NCI-H1930 (cell line): Measurements from ENCODE around the gene ITGAE.
A peak's percentile ranks its signal among the peaks of the same experiment; 100 is the strongest.
"Not testable (repeated sequence)": the region's sequence is repeated elsewhere in the genome, so short reads cannot be mapped to it uniquely, and the experiment has no call there.

Source experiments
- DNase-seq, 2 experiments: peaks; one replicate each; lab custom pipeline; 2025; lab: John Stamatoyannopoulos, UW

The ITGAE gene

GRCh38 chr17:3729881-3730280 is 71.1 kb downstream of the ITGAE start:
- no peak for DNase-seq

DNA sequence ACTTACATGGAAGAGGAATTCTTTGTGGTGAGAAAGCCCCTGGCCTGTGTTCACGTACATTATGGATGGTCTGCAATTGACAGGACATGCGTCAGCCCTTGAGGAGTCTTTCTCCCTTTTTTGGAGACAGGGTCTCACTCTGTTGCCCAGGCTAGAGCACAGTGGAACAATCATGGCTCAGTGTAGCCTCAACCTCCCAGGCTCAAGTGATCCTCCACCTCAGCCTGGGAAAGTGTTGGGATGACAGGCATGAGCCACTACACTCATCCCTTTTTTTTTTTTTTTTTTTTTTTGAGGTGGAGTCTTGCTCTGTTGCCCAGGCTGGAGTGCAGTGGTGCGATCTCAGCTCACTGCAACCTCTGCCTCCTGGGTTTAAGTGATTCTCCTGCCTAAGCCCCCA is 72.9 kb downstream of the ITGAE start:
- DNase-seq = not testable (repeated sequence)

GRCh38 chr17:3727041-3727440 is 73.9 kb downstream of the ITGAE start:
- DNase-seq = no peak

GRCh38 chr17:3724378-3725077 is 76.5 kb downstream of the ITGAE start:
- no peak for DNase-seq

DNA sequence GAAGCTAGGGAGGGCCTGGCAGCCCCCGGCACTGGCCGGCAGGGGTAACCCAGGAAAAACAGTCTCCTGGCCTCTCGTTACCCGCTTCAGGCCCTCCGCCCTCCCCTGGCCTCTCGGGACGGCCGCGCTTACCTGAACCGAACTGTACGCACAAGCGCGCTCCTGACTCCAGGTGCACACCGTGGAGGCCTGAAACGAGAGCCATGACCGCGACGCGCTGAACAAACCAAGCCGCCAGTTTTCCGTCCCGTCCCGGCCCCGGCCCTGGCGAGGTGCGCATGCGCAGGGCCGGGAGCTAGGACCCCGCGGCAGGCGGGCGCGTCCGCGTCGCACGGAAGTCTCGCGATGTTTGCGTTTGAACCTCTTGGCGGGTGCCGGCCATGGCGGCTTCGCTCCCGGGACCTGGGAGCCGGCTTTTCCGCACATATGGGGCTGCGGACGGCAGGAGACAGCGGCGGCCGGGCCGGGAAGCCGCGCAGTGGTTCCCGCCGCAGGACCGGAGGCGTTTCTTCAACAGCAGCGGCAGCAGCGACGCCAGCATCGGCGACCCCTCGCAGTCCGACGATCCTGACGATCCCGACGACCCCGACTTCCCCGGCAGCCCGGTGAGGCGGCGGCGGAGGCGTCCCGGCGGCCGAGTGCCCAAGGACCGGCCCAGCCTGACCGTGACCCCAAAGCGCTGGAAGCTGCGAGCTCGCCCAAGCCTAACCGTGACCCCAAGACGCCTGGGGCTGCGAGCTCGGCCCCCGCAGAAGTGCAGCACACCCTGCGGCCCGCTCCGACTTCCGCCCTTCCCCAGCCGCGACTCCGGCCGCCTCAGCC is 77.2 kb downstream of the ITGAE start, which contains the start of gene HASPIN:
Gene HASPIN (plus strand): TSS at position 348 of the 822 bp plus-strand sequence. CDS start 33 bp downstream, at position 381.
- DNase-seq = peak; percentile 85 to 96

DNA sequence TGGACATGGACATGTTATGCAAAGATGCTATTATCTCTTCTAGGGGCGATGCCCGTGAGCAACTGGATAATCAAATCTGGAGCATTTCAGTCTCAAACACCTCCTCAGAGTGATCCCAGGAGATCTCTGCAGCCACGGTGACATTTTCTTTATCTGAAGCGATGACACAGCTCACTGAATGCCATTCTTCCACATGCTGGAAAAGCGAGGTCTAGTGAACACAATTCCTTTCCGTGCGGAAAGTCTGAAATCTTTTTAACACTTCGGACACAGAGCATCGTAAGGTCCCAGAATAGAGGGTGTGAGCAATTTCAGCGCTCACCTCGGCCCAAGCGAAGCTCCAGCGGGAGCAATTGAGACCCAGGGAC is 77.8 kb downstream of the ITGAE start:
- DNase-seq = no peak

DNA sequence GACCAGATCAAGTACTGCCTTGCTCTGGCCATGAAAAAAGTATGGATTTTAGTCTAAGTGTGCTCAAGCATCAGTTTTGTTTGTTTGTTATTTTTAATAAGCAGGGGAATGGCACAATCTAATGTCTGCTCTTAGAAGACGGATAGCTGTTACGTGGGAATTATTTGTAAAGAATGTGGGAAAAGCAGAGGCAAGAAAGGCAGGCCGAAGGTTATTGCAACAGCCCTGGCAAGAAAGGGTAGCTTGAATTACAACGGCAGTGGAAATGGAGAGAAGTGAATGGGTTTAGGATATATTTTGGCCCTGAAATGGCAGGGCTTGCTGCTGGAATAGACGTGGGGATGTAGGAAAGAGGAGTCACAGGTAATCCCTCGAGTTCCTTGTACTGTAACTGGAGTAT is 78.3 kb downstream of the ITGAE start:
- DNase-seq = no peak

GRCh38 chr17:3719265-3719664 is 81.7 kb downstream of the ITGAE start:
- DNase-seq = no peak

- DNase-seq = no peak
These were observed 82.8 kb downstream of the ITGAE start for GRCh38 chr17:3718201-3718600.

GRCh38 chr17:3715296-3715695 is 85.7 kb downstream of the ITGAE start:
- DNase-seq = no peak

DNA sequence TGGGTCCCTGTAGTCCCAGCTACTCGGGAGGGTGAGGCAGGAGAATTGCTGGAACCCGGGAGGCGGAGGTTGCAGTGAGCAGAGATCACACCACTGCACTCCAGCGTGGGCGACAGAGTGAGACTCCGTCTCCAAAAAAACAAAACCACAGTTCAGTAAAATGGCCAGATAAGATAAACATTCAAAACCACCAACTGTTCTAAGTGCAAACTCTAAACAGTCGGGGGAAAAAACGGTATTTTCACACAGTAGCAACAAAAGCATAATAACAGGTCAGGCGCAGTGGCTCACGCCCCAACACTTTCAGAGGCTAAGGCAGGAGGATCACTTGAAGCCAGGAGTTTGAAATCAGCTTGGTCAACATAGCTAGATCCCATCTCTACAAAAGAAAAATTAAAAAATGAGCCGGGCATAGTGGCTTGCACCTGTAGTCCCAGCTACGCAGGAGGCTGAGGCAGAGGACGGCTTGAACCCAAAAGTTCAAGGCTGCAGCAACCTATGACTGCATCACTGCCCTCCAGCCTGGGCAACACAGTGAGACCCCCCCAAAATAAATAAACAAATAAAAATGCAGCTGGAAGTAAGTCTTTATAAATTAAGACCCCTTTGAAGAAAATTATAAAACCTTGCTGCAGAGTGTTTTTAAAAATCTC is 88.1 kb downstream of the ITGAE start:
- DNase-seq = no peak

GRCh38 chr17:3710951-3711383 is 90.0 kb downstream of the ITGAE start:
- DNase-seq = no peak

- DNase-seq = no peak
These were observed 92.6 kb downstream of the ITGAE start for GRCh38 chr17:3708366-3708765.

DNA sequence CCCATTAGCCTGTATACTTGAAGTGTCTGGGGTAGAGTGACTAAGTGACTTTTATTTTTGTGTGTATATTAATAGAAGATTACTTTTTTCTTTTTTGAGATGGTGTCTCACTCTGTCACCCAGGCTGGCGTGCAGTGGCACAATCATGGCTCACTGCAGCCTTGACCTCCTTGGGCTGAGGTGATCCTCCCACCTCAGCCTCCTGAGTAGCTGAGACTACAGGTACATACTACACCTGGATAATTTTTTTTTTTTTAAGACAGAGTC is 95.3 kb downstream of the ITGAE start:
- not testable (repeated sequence) for DNase-seq

DNA sequence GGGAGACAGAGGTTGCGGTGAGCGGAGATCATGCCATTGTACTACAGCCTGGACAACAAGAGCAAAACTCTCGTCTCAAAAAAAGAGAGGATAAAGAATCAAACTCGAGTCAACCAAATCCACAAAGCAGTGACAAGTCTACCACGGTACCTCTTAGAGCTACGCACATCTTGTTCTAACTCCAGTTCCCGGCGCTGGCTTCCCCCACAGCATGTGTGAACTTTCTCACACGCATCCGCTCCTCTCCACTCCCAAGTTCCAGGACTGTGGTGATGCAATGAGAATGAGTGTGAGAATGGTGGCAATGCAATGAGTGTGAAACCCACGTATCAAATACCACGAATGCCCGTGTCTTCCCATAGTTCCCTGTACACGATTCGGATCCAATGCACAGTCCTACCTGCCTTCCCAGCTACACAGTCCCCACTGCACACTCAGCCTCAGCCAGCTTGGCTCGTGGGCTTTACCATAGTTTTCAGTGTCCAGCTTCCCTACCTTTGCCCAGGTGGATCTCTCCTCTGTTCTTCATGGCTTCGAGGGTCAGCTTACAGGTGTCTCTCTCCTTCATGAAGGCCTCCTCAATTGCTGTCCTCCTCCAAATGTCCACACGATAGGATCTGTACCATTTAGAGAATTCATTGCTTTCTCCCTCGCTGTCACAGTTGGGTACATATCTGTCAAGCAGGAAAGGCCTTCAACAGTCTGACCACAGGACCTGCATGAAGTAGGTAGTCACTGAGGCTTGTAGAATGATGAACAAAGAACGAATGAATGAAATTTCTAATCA is 95.9 kb downstream of the ITGAE start:
- DNase-seq = no peak

DNA sequence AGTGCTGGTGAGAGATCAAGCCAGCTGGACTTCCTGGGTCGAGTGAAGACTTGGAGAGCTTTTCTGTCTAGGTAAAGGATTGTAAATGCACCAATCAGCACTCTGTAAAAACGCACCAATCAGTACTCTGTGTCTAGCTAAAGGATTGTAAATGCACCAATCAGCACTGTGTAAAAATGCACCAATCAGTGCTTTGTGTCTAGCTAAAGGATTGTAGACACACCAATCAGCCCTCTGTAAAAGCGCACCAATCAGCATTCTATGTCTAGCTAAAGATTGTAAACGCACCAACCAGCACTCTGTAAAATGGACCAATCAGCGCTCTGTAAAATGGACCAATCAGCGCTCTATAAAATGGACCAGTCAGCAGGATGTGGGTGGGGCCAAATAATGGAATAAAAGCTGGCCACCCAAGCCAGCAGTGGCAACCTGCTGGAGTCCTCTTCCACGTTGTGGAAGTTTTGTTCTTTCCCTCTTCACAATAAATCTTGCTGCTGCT is 98.9 kb downstream of the ITGAE start:
- not testable (repeated sequence) for DNase-seq

- DNase-seq = no peak
These were observed 101.0 kb downstream of the ITGAE start for GRCh38 chr17:3699951-3700350.

DNA sequence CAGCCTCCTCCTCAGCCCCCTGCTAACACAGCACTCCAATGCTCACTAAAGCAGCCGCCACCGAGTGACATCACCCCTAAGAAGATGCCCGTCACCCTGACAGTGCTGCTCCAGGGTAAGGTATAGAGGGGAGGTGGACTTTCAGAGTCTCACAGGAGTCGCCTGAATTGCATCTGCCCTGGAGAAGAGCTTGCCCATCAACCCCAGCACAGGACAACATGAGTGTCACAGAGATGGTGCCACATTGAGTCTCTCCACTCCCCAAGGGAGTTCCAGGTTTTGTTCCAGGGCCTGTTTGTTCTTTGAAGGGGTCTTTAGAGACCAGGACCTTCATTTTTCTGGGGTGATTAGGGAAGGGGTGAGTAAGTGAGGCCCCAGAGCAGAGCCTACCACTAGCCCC is 102.8 kb downstream of the ITGAE start:
- DNase-seq = no peak

DNA sequence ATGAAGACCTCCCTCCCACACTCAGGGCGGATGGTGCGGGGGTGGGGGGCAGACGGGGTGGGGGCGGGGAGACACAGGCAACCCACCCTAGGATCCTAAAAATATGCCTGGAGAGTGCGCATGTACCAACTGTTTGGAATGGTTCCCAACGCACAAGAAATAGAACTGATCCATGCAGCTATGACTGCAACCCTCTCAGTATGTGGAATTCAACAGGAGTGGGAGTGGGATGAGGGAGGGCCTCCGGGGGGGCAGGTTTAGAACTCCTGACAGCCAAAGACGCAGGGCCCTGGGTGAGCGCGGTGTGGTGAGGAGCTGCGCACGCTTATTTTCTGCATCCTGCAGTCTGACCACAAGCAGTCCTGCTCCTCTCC is 103.9 kb downstream of the ITGAE start:
- no peak for DNase-seq

DNA sequence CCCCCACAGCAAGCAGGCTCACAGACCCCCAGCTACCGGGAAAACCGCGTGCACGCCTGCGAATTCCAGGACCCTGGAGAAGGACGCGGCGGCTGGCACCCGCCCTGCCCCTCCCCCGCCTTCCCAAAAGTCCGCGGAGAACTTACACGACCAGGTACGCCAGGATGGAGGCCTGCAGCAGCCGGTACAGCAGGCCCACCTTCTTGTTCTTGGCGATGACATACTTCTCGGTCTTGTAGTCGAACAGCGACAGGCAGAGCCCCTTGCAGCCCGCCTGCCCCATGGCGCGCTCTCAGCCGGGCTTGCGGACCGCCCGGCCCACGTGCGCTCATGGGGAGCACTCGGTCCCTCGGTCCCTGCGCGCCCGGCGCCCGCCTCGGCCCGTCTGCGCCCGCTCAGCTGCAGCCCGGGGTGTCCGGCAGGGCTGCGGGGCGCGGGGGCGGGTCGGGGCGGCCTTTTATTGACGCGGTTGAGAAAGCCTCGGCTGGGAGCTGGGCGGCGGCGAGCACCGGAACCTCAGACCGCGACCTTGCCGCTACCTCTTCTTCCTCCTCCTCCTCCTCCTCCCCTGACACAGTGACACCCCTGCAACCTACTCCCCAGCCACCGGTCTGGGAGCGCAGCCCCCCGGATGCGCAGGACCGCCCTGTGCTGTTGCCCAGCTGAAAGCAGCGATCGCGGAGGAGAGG is 105.1 kb downstream of the ITGAE start, which contains the start of gene P2RX5:
Gene P2RX5 (minus strand): TSS at position 433 of the 689 bp plus-strand sequence. CDS start 150 bp downstream, at position 283.
- no peak for DNase-seq

- DNase-seq = no peak
These were observed 105.8 kb downstream of the ITGAE start for GRCh38 chr17:3695129-3695722.
